CD4-positive, alpha-beta T cell treated with Interferon alpha-2 for 1 hour (primary cell): ENCODE data around the gene RIOX2.

Experiments
- DNase-seq, 2 donors: peaks; one replicate each; pipeline ENCODE4 v3.0.0-alpha.2; 2020 to 2022

RIOX2 gene

GRCh38 chr3:97952280-97952679, 20.0 kb downstream of the RIOX2 start:
- peak in 1 of 2 donors; percentile 24 for DNase-seq

GRCh38 chr3:97950360-97950759, 21.9 kb downstream of the RIOX2 start:
- DNase-seq, result no peak

- DNase-seq, result no peak
These were observed 22.5 kb downstream of the RIOX2 start for GRCh38 chr3:97949743-97950142.

GRCh38 chr3:97949110-97949485, 23.1 kb downstream of the RIOX2 start:
- no peak for DNase-seq

GRCh38 chr3:97948351-97949109, 23.7 kb downstream of the RIOX2 start:
- DNase-seq, result no peak

- no peak for DNase-seq
These were observed 29.3 kb downstream of the RIOX2 start for GRCh38 chr3:97942801-97943546.

GRCh38 chr3:97940034-97940433, 32.2 kb downstream of the RIOX2 start:
- DNase-seq, result peak in 1 of 2 donors; percentile 42

- DNase-seq, result no peak
These were observed 32.8 kb downstream of the RIOX2 start for GRCh38 chr3:97939401-97939800.

- no peak for DNase-seq
These were observed 33.8 kb downstream of the RIOX2 start for GRCh38 chr3:97938444-97938843.

GRCh38 chr3:97937205-97937604, 35.0 kb downstream of the RIOX2 start:
- DNase-seq, result no peak

- DNase-seq, result no peak
These were observed 36.4 kb downstream of the RIOX2 start for GRCh38 chr3:97935842-97936241.

- DNase-seq, result no peak
These were observed 37.1 kb downstream of the RIOX2 start for GRCh38 chr3:97934980-97935695.

GRCh38 chr3:97932387-97932801, 39.8 kb downstream of the RIOX2 start:
- DNase-seq, result no peak

- no peak for DNase-seq
These were observed 41.0 kb downstream of the RIOX2 start for GRCh38 chr3:97931218-97931617.

GRCh38 chr3:97930018-97930417, 42.2 kb downstream of the RIOX2 start:
- DNase-seq, result no peak

- no peak for DNase-seq
These were observed 43.2 kb downstream of the RIOX2 start for GRCh38 chr3:97928986-97929385.

- no peak for DNase-seq
These were observed 44.5 kb downstream of the RIOX2 start for GRCh38 chr3:97927704-97928103.

GRCh38 chr3:97917813-97918536, 54.3 kb downstream of the RIOX2 start:
- no peak for DNase-seq

- no peak for DNase-seq
These were observed 55.7 kb downstream of the RIOX2 start for GRCh38 chr3:97916576-97916975.

- DNase-seq, result no peak
These were observed 57.8 kb downstream of the RIOX2 start for GRCh38 chr3:97914388-97914787.

GRCh38 chr3:97911459-97911858, 60.8 kb downstream of the RIOX2 start:
- DNase-seq, result no peak

- DNase-seq, result peak in 1 of 2 donors; percentile 51
These were observed 61.3 kb downstream of the RIOX2 start for GRCh38 chr3:97910931-97911351.
